Stimulated activated naive CD8-positive, alpha-beta T cell treated with anti-CD3 and anti-CD28 coated beads, Interleukin-15, Interleukin-2, amounts not matched to agents 100 ng/mL and 50 ng/mL, for 24 hours (primary cell): ENCODE measurements around the gene LNPK.
"Not testable (repeated sequence)": the region's sequence is repeated elsewhere in the genome, so short reads cannot be mapped to it uniquely, and the experiment has no call there.

Experiments
- H3K27ac Mint-ChIP-seq: one replicate; pipeline ENCODE4 v1.8.0; 2021; ENCODE audit warnings: mild to moderate bottlenecking, mixed read lengths
- H3K27me3 Mint-ChIP-seq: one replicate; pipeline ENCODE4 v1.8.0; 2021; ENCODE audit warnings: mixed read lengths
- H3K36me3 Mint-ChIP-seq: one replicate; pipeline ENCODE4 v1.8.0; 2021; ENCODE audit warnings: low read depth, mixed read lengths
- H3K4me1 Mint-ChIP-seq: one replicate; pipeline ENCODE4 v1.8.0; 2021; ENCODE audit warnings: low read depth, mixed read lengths
- H3K4me3 Mint-ChIP-seq: one replicate; pipeline ENCODE4 v1.8.0; 2021; ENCODE audit warnings: mild to moderate bottlenecking, mixed read lengths
- H3K9me3 Mint-ChIP-seq: one replicate; pipeline ENCODE4 v1.8.0; 2021; ENCODE audit warnings: mixed read lengths

The LNPK gene

DNA sequence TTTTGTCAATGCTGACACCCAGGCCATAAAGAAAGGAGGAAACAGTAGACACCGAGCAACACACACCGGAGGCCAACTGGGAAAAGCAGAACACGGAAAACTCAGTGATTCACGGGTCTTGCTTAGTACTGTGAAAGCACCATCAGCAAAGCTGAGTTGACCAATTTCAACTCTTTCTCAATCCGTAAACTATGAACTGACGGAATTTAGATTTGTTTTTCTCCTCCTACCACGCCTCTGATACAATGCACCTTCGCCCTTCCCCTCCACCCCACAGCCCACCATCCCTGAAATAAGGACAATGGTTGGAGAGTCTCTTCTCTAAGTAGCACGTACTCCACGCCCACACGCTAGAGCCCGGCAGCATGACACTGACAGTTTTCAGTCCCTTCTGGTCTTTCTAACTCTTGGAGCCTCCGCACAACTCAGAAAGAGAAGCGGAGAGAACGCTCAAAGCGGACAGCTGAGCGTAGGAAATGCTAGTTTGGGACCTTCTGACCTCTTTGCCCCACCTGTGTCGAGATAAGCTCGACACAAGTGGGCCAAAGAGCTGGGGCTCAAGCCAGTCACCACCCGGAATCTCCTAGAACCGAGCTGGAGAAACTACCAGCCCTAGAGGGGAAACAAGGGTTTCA, 669 bp downstream of the LNPK start:
- H3K9me3 Mint-ChIP-seq: no peaks in the 10 kb centered on the region
- peak overlapping the region; percentile 97 for H3K4me3 Mint-ChIP-seq
- peak overlapping the region; percentile 97 for H3K27ac Mint-ChIP-seq
- H3K4me1 Mint-ChIP-seq: peaks cover 23% of the 10 kb centered on the region
- H3K36me3 Mint-ChIP-seq: no peaks in the 10 kb centered on the region
- H3K27me3 Mint-ChIP-seq: peaks cover 4% of the 10 kb centered on the region

GRCh38 chr2:175999283-175999819, 2.7 kb downstream of the LNPK start:
- no peak overlapping the region for H3K4me3 Mint-ChIP-seq
- H3K4me1 Mint-ChIP-seq: peaks cover 23% of the 10 kb centered on the region
- H3K27ac Mint-ChIP-seq: no peak overlapping the region
- no peaks in the 10 kb centered on the region for H3K9me3 Mint-ChIP-seq
- peaks cover 4% of the 10 kb centered on the region for H3K27me3 Mint-ChIP-seq
- H3K36me3 Mint-ChIP-seq: no peaks in the 10 kb centered on the region

GRCh38 chr2:175990099-175990498, 12.0 kb downstream of the LNPK start:
- Mint-ChIP-seq H3K4me3 (no peak overlapping the region), H3K9me3 (no peaks in the 10 kb centered on the region), H3K36me3 (peaks cover 42% of the 10 kb centered on the region), H3K27me3 (no peaks in the 10 kb centered on the region), H3K27ac (no peak overlapping the region), H3K4me1 (no peaks in the 10 kb centered on the region)

- not testable (repeated sequence) for H3K9me3 Mint-ChIP-seq, H3K4me3 Mint-ChIP-seq, H3K27ac Mint-ChIP-seq, H3K27me3 Mint-ChIP-seq, H3K4me1 Mint-ChIP-seq
- peaks cover 62% of the 10 kb centered on the region for H3K36me3 Mint-ChIP-seq
Observed at GRCh38 chr2:175987126-175987525, 14.9 kb downstream of the LNPK start.

DNA sequence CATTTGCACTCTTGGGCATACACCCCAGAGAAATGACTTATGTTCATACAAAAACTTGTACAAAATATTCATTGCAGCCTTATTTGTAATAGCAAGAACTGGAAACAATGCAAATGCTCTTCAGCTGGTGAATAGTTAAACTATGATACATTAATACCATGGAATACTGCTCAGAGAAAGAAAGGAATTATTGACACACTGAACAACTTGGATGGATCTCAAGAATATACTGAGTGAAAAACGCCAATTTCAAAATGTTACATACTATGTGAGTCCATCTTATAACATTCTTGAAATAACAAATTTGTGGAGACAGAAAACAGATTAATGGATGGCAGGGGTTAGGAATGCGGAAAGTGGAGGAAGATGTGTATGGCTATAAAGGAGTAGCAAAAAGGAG, 17.2 kb downstream of the LNPK start:
- Mint-ChIP-seq H3K4me3 (no peak overlapping the region), H3K36me3 (peaks cover 56% of the 10 kb centered on the region), H3K27me3 (no peaks in the 10 kb centered on the region), H3K27ac (no peak overlapping the region), H3K4me1 (no peaks in the 10 kb centered on the region), H3K9me3 (no peaks in the 10 kb centered on the region)

DNA sequence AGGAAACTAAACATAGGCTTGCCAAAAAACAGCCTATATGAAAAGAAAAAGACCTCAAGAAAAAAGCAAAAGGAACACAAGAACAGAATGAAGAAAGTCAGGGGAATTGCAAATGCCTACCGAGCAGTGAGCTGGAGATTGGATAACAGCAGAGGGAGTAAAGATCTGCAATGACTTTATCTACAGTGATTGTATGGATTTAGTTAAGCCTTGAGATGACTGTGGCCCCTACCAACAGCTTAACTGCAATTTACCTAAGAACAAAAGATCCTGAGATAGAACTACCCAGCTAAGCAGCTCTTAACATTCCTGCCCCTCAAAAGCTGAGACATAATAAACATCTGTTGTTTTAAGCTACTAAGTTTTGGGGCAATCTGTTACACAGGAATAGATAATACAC, 20.5 kb downstream of the LNPK start:
- H3K27ac Mint-ChIP-seq: no peak overlapping the region
- H3K36me3 Mint-ChIP-seq: peaks cover 59% of the 10 kb centered on the region
- H3K27me3 Mint-ChIP-seq: no peaks in the 10 kb centered on the region

DNA sequence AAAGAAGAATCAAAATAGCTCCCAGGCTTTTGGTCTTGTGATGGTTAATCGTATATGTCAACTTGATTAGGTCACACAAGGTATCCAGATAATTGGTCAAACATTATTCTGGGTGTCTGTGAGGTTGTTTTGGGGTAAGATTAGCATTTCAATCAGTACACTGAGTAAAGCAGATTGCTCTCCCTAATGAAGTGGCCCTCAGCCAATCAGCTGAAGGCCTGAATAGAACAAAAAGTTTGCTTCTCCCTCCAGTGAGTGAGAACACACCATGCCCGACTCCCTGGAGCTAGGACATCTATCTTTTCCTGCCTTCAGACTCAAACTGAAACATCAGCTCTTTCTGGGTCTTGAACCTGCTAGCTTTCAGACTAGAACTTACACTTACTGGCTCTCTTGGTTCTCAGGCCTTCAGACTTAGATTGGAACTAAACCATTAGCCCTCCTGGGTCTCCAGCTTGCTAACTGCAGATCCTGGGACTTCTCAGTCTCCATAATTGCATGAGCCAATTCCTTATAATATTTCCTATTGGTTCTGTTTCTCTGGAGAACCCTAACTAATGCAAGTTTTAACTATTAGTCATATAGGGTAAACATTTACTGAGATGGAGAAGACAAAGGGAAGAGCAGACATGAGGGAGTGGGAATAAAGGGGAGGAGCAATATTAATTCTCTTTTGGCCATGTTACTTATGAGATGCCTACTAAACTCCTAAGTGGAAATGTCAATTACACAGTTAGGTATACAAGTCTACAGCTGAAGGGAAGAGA, 25.5 kb downstream of the LNPK start:
- Mint-ChIP-seq H3K4me1 (no peaks in the 10 kb centered on the region), H3K9me3 (no peaks in the 10 kb centered on the region), H3K4me3 (no peak overlapping the region), H3K36me3 (peaks cover 64% of the 10 kb centered on the region), H3K27ac (no peak overlapping the region), H3K27me3 (no peaks in the 10 kb centered on the region)

More for the DNA sequence above, 20.5 kb downstream of the LNPK start:
- Mint-ChIP-seq H3K4me3 (no peak overlapping the region), H3K9me3 (no peaks in the 10 kb centered on the region), H3K4me1 (no peaks in the 10 kb centered on the region)

DNA sequence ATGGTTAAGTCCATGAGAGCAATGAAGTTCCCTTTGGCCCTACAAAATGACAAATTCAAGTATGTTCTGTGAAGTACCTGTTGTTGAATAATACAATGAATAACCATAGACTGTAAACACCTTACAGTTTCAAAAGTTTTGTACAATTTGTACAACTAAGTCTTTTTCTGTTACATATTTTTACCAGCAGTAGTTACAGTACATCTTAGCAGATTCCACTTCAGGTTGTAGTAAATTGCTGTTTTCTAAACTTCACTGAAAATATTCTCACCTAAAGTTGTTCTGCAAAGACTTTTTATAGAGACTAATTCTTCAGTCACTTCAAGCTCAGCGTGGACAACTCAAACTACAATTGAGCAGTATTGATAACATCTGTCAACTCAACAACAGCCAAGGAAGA, 28.7 kb downstream of the LNPK start:
- H3K4me3 Mint-ChIP-seq: no peak overlapping the region
- H3K9me3 Mint-ChIP-seq: no peaks in the 10 kb centered on the region
- H3K4me1 Mint-ChIP-seq: no peaks in the 10 kb centered on the region
- H3K36me3 Mint-ChIP-seq: peaks cover 65% of the 10 kb centered on the region
- no peaks in the 10 kb centered on the region for H3K27me3 Mint-ChIP-seq
- H3K27ac Mint-ChIP-seq: no peak overlapping the region

DNA sequence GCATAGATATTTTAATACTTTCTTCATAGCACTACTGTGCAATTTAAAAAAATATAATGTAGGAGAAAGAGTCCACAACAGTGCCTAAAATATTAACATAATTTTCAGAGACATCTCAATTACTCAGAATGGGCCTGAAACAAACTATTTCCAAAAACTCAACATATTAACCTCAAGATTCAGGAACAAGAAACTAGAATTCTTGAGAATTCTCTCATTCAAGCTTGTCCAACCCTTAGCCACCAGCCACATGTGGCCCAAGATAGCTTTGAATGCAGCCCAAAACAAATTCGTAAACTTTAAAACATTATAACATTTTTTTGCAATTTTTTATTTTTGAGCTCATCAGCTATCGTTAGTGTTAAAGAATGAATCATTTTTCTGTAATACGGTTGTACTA, 35.2 kb downstream of the LNPK start:
- no peaks in the 10 kb centered on the region for H3K9me3 Mint-ChIP-seq
- no peaks in the 10 kb centered on the region for H3K27me3 Mint-ChIP-seq
- H3K27ac Mint-ChIP-seq: no peak overlapping the region
- H3K4me1 Mint-ChIP-seq: no peaks in the 10 kb centered on the region
- H3K36me3 Mint-ChIP-seq: peaks cover 42% of the 10 kb centered on the region
- H3K4me3 Mint-ChIP-seq: no peak overlapping the region

GRCh38 chr2:175965773-175966172, 36.3 kb downstream of the LNPK start:
- Mint-ChIP-seq H3K36me3 (peaks cover 52% of the 10 kb centered on the region), H3K4me3 (no peak overlapping the region), H3K9me3 (no peaks in the 10 kb centered on the region), H3K27ac (no peak overlapping the region), H3K27me3 (no peaks in the 10 kb centered on the region), H3K4me1 (no peaks in the 10 kb centered on the region)

DNA sequence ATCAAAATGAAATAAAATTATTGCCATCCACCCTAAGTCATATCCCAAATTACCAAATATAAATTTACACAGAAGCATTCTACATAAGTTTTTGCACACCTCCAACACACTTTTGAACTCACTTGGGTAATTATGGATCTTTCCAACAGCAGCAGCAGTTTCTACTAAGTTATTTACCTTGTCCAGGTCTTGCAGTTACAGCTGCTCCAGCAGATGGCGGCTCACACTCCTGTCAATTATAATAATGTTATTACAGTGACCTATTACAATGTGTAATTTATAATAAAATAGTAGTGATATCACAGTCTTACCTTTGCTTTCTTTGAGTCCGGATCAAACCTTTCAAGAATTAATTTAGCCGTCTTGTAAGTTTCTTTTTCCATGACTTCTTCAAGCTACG, 37.9 kb downstream of the LNPK start:
- Mint-ChIP-seq H3K4me1 (no peaks in the 10 kb centered on the region), H3K27me3 (no peaks in the 10 kb centered on the region), H3K9me3 (no peaks in the 10 kb centered on the region), H3K27ac (no peak overlapping the region), H3K4me3 (no peak overlapping the region), H3K36me3 (peaks cover 58% of the 10 kb centered on the region)

DNA sequence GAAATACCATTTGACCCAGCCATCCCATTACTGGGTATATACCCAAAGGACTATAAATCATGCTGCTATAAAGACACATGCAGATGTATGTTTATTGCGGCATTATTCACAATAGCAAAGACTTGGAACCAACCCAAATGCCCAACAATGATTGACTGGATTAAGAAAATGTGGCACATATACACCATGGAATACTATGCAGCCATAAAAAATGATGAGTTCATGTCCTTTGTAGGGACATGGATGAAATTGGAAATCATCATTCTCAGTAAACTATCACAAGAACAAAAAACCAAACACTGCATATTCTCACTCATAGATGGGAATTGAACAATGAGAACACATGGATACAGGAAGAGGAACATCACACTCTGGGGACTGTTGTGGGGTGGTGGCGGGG, 38.9 kb downstream of the LNPK start:
- H3K27me3 Mint-ChIP-seq, H3K4me3 Mint-ChIP-seq, H3K9me3 Mint-ChIP-seq, H3K27ac Mint-ChIP-seq, H3K4me1 Mint-ChIP-seq: not testable (repeated sequence)
- peaks cover 61% of the 10 kb centered on the region for H3K36me3 Mint-ChIP-seq

GRCh38 chr2:175957845-175958244, 44.2 kb downstream of the LNPK start:
- H3K36me3 Mint-ChIP-seq: peaks cover 81% of the 10 kb centered on the region
- no peaks in the 10 kb centered on the region for H3K27me3 Mint-ChIP-seq
- H3K4me3 Mint-ChIP-seq: no peak overlapping the region
- H3K9me3 Mint-ChIP-seq: no peaks in the 10 kb centered on the region
- no peak overlapping the region for H3K27ac Mint-ChIP-seq
- H3K4me1 Mint-ChIP-seq: no peaks in the 10 kb centered on the region

DNA sequence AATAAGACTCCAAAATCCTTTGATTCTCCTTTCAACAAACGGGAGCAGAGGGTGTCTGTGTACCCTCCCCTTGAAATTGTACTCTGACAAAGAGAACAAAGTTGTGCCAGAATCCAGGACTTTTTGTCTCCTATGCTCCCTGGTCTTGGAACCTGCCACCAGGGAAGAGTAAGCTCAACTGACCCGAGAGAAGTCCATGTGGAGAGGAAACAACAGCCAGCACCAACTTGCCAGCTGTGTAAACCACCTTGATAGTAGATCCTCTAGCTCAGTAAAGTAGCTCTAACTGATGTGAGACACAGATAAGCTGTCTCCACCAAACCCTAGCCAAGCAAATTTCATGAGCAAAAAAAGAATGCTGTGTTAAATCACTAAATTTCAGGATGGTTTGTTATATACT, 46.9 kb downstream of the LNPK start:
- Mint-ChIP-seq H3K27me3 (no peaks in the 10 kb centered on the region), H3K4me3 (no peak overlapping the region), H3K36me3 (peaks cover 75% of the 10 kb centered on the region), H3K4me1 (no peaks in the 10 kb centered on the region), H3K9me3 (peaks cover 4% of the 10 kb centered on the region), H3K27ac (no peak overlapping the region)

DNA sequence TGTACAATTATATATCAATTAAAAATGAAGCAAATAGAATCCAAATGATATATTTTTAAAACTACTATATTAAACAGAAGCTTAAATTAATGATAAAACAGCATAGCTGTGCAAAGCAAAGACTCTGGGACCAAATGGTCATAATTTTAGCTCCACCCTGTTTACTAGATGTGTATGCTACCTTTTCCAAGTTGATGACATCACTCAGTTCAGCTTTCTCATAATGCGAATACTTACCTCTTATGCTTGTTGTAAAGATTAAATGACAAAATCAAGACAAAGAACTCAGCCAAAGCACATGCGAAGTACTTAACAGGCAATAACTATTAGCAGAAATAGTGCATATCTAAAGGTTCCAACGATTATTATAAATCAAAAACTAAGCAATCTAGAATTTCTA, 51.6 kb downstream of the LNPK start:
- Mint-ChIP-seq H3K4me3 (no peak overlapping the region), H3K27me3 (no peaks in the 10 kb centered on the region), H3K4me1 (no peaks in the 10 kb centered on the region), H3K27ac (no peak overlapping the region), H3K9me3 (peaks cover 4% of the 10 kb centered on the region), H3K36me3 (peaks cover 52% of the 10 kb centered on the region)

- no peaks in the 10 kb centered on the region for H3K27me3 Mint-ChIP-seq
- H3K4me3 Mint-ChIP-seq: no peak overlapping the region
- no peaks in the 10 kb centered on the region for H3K4me1 Mint-ChIP-seq
- H3K9me3 Mint-ChIP-seq: peaks cover 4% of the 10 kb centered on the region
- H3K36me3 Mint-ChIP-seq: peaks cover 46% of the 10 kb centered on the region
- H3K27ac Mint-ChIP-seq: no peak overlapping the region
Observed at GRCh38 chr2:175948191-175948590, 53.9 kb downstream of the LNPK start.
